Psoas muscle (tissue), 8 donors: Measurements from ENCODE around the gene IQGAP2. TPM values are rescaled to one million over a fixed set of nuclear protein-coding genes. Genes with fewer than 3 reads are reported as not detected.

Experiments
- ATAC-seq, 4 donors: fragments of 200-7000 bp; cut with Tn5 transposase; one replicate each; pipeline ENCODE4 v1.9.1; 2020; ENCODE audit warnings: moderate library complexity in 3 of 4, mild to moderate bottlenecking in 2 of 4
- DNase-seq, 2 donors: peaks; one replicate each; pipeline ENCODE4 v3.0.0-alpha.2; 2020
- H3K27ac ChIP-seq: fragments of 200-600 bp; one replicate; pipeline ENCODE4 v1.8.0; 2022
- H3K27me3 ChIP-seq, 3 donors: fragments of 200-600 bp in 1 of 3; one replicate each; pipeline versions ENCODE4 v1.6.1 to v1.8.0; 2013 to 2022; ENCODE audit warnings: low read length in 2 of 3, mild to moderate bottlenecking in 2 of 3, moderate library complexity in 1 of 3; ENCODE audit not compliant: insufficient read depth in 3 of 3
- H3K36me3 ChIP-seq, 2 donors: fragments of 200-600 bp in 1 of 2; one replicate each; pipeline versions ENCODE4 v1.6.1 to v1.8.0; 2013 to 2022; ENCODE audit warnings: low read depth in 1 of 2, mild to moderate bottlenecking in 1 of 2, moderate library complexity in 1 of 2; ENCODE audit not compliant: insufficient read depth in 1 of 2
- H3K4me1 ChIP-seq: fragments of 200-600 bp; one replicate; pipeline ENCODE4 v1.8.0; 2022
- H3K4me3 ChIP-seq: fragments of 200-600 bp; one replicate; pipeline ENCODE4 v1.8.0; 2022; ENCODE audit warnings: mild to moderate bottlenecking
- H3K9me3 ChIP-seq: fragments of 200-600 bp; one replicate; pipeline ENCODE4 v1.8.0; 2022
- WGBS, 3 donors: extraction: QIAGEN DNeasy Blood & Tissue Kit; methylation state at CpG; one replicate each; pipeline versions ENCODE4 v1.1.6 to v1.1.7; 2013; 5-methylcytosine and 5-hydroxymethylcytosine counted together
- intact Hi-C, 2 donors: fragments of 100-400 bp; cut with DNase I; formaldehyde crosslinking; loops; one replicate each; pipeline versions ENCODE4 v1.11.0 to v1.14.2; 2022
- polyA plus RNA-seq, 3 donors: library from polyadenylated mRNA; stranded (reverse); fragments of 200-250 nt; gene quantifications; one replicate each; pipeline ENCODE4 v1.2.3, GENCODE V29; 2013
- total RNA-seq, 4 donors: library from RNA; stranded (reverse); fragmentation: NEBNext Ultra II Directional in 2 of 4; extraction: Animal tissue kit (Norgen Biotek cat#: 25700) in 2 of 4; gene quantifications; one replicate each; pipeline versions ENCODE4 v1.2.1 to v1.2.4, GENCODE V29; 2021 to 2023
- TF ChIP-seq, protein P1 (sequence below): fragments of 200-600 bp; IDR thresholded peaks from one replicate; pipeline ENCODE4 v1.8.0; 2022; ENCODE audit warnings: antibody characterized with exemption
- donor health status: healthy with polysubstance abuse.
- donor health status: DM: no; HTN: no; CAD: no; lungs with moderate emphysema.
- donor health status: Bipolar disorder and iron deficiency.
- donor health status: healthy.
- donor health status: DM: yes; HTN: yes; CAD: no.
- donor health status: DM: no; HTN: no; CAD: no.
- donor health status: DM: no; HTN: no; CAD: no.
- donor health status: DM: yes; HTN: yes; CAD: no.

The IQGAP2 gene
- total and polyA plus RNA-seq, 7 donors = 0.52 to 4.3 (median 1.4) TPM

DNA sequence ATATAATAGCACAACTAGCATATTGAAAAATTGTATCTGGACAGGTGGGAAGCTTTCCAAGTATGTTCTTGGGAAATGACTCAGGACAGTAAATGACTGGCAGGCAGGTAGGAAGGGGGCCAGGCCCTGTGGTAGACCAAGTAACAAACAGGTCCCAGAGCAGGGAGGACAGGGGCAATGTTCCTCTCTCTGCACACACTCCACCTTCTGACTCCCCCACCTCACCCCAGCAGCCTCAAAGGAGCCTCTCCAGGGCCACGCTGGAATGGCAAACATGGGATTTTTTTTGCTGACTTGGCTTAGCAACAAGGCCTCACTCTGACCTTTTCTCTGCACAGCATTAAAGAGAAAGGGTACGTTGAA, 31.1 kb upstream of the IQGAP2 start:
- ATAC-seq = no peak
- no peak for DNase-seq
- Histone ChIP-seq H3K27me3 (no peaks in the 10 kb centered on the region), H3K4me1 (no peaks in the 10 kb centered on the region), H3K36me3 (no peaks in the 10 kb centered on the region), H3K4me3 (no peak overlapping the region), H3K9me3 (no peaks in the 10 kb centered on the region), H3K27ac (no peak overlapping the region)
- TF ChIP-seq, protein P1, sequence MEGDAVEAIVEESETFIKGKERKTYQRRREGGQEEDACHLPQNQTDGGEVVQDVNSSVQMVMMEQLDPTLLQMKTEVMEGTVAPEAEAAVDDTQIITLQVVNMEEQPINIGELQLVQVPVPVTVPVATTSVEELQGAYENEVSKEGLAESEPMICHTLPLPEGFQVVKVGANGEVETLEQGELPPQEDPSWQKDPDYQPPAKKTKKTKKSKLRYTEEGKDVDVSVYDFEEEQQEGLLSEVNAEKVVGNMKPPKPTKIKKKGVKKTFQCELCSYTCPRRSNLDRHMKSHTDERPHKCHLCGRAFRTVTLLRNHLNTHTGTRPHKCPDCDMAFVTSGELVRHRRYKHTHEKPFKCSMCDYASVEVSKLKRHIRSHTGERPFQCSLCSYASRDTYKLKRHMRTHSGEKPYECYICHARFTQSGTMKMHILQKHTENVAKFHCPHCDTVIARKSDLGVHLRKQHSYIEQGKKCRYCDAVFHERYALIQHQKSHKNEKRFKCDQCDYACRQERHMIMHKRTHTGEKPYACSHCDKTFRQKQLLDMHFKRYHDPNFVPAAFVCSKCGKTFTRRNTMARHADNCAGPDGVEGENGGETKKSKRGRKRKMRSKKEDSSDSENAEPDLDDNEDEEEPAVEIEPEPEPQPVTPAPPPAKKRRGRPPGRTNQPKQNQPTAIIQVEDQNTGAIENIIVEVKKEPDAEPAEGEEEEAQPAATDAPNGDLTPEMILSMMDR = no peak
- intact Hi-C loops = no loop called here
- WGBS, 3 donors = 33 to 40% (median 36%) methylated on average over 2 of the region's 2 CpGs

DNA sequence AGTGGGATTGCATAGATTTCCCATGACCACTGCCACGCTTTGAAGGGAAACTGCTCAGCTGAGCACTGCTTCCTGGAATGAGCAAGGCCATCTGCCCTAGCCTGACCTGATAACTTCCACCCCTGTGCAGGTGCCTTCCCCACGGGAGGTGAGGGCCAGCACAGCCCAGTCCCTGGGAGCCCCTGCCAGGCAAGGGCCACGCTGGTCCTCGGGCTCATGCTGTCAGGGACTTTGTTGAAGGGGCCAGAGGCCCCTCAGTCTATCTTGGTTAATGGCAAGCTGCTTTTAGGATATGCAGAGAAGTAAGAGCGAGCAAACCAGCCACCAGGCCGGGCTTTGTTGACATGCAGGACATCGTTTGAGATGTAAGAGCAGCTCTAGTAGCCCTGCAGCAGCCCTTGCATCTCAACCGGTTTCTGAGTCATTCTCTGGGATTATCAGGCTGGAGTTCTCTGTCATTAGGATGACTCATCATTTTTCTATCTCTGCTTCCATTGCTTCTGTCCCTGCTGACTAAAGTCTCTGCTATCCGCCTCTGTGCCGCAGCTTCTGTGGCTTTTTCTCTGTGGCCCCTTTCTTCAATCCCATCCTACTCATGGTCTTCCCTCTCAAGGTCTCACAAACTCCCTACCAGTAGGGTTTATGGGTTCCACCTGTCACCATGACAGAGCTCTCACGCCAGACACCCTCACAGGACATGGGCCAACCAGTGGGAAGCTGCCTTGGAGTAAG, 30.6 kb upstream of the IQGAP2 start:
- H3K9me3 ChIP-seq = no peaks in the 10 kb centered on the region
- DNase-seq (no peak), ATAC-seq (no peak)
- H3K4me1 ChIP-seq = no peaks in the 10 kb centered on the region
- H3K36me3 ChIP-seq = no peaks in the 10 kb centered on the region
- no peak overlapping the region for H3K27ac ChIP-seq
- H3K27me3 ChIP-seq = no peaks in the 10 kb centered on the region
- WGBS, 3 donors = 69 to 73% (median 73%) methylated on average over 11 of the region's 11 CpGs
- TF ChIP-seq, protein P1 = no peak
- intact Hi-C loops = no loop called here
- H3K4me3 ChIP-seq = no peak overlapping the region

DNA sequence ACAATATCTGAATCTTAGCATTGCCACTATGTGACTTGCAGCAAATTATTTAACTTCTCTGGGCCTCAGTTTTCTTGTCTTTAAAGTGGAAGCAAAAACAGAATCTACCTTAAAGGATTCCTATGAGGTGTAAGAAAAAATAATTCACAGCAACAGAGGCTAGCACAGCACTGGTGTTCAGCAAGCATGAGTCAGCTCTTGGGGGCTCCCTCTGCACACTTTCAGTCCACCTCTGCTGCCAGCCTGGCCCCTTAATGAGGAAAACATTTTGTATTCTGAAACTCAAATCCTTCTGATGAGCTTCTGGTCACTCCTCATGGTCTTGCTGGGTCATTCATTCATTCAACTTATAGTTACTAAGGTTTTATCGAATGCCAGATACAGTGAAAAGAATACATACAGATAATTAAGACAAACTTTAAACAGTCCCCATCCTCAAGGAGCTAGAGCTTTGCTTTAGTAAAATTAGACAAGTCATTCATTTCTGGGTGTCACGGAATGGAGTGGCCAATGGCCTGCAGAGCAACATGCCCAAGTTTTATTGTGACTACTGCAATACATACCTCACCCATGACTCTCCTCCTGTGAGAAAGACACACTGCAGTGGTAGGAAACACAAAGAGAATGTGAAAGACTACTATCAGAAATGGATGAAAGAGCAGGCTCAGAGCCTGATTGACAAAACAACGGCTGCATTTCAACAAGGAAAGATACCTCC, 26.8 kb upstream of the IQGAP2 start:
- Histone ChIP-seq H3K4me3 (no peak overlapping the region), H3K27ac (no peak overlapping the region), H3K27me3 (no peaks in the 10 kb centered on the region), H3K4me1 (no peaks in the 10 kb centered on the region), H3K36me3 (no peaks in the 10 kb centered on the region), H3K9me3 (no peaks in the 10 kb centered on the region)
- 86 to 92% (median 87%) methylated on average over 3 of the region's 3 CpGs for WGBS, 3 donors
- intact Hi-C loops = no loop called here
- ATAC-seq (no peak), DNase-seq (no peak)
- TF ChIP-seq, protein P1 = no peak

DNA sequence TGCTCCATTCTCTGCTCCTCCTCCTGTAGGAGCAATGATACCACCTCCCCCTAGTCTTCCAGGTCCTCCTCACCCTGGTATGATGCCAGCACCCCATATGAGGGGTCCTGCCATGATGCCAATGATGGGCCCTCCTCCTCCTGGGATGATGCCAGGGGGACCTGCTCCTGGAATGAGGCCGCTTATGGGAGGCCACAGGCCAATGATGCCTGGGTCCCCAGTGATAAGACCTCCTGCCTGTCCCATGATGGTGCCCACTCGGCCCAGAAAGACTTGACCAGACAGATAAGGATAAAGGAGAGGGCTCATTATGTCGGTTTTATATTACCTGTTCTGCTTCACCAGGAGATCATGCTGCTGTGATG, 26.2 kb upstream of the IQGAP2 start:
- TF ChIP-seq, protein P1 = no peak
- Histone ChIP-seq H3K27me3 (no peaks in the 10 kb centered on the region), H3K4me3 (no peak overlapping the region), H3K36me3 (no peaks in the 10 kb centered on the region), H3K9me3 (no peaks in the 10 kb centered on the region), H3K4me1 (no peaks in the 10 kb centered on the region), H3K27ac (no peak overlapping the region)
- ATAC-seq (no peak), DNase-seq (no peak)
- intact Hi-C loops = no loop called here
- WGBS, 3 donors = 78 to 86% (median 86%) methylated on average over 3 of the region's 3 CpGs
